Endodermal cell (in vitro differentiated cells): ENCODE results near the gene SORCS2. TPM values are rescaled to one million over a fixed set of nuclear protein-coding genes. Genes with fewer than 3 reads are reported as not detected.

Source experiments
- DNase-seq: peaks from one replicate; pipeline ENCODE4 v3.0.0-alpha.2; 2017
- H3K27ac ChIP-seq: 2 replicates; pipeline ENCODE4 v1.5.1; 2013; ENCODE audit warnings: mild to moderate bottlenecking, low read depth, low read length, moderate library complexity
- H3K27me3 ChIP-seq: 2 replicates; pipeline ENCODE4 v1.6.1; 2013; ENCODE audit warnings: mild to moderate bottlenecking, low read length, moderate library complexity; ENCODE audit not compliant: insufficient read depth, control insufficient read depth, poor library complexity, severe bottlenecking
- H3K36me3 ChIP-seq: 2 replicates; pipeline ENCODE4 v1.7.0; 2013; ENCODE audit warnings: mild to moderate bottlenecking, low read length, moderate library complexity; ENCODE audit not compliant: control insufficient read depth, insufficient read depth
- H3K4me1 ChIP-seq: one replicate; pipeline ENCODE4 v1.7.0; 2013; ENCODE audit warnings: low read length; ENCODE audit not compliant: control insufficient read depth, insufficient read depth
- H3K4me3 ChIP-seq: 2 replicates; pipeline ENCODE4 v1.5.1; 2013; ENCODE audit warnings: mild to moderate bottlenecking, low read length, moderate library complexity
- H3K9ac ChIP-seq: 2 replicates; pipeline ENCODE4 v1.6.1; 2013; ENCODE audit warnings: mild to moderate bottlenecking, low read length, moderate library complexity; ENCODE audit not compliant: poor library complexity, severe bottlenecking; ENCODE audit errors: extremely low read depth
- H3K9me3 ChIP-seq: 2 replicates; pipeline ENCODE4 v1.6.1; 2013; ENCODE audit warnings: mild to moderate bottlenecking, low read length, moderate library complexity; ENCODE audit not compliant: control insufficient read depth
- H3K27ac Mint-ChIP-seq: 2 replicates; pipeline ENCODE4 v1.8.0; 2020; ENCODE audit warnings: mixed read lengths
- H3K27me3 Mint-ChIP-seq: 2 replicates; pipeline ENCODE4 v1.8.0; 2021; ENCODE audit warnings: mild to moderate bottlenecking, mixed read lengths; ENCODE audit not compliant: insufficient read depth
- H3K36me3 Mint-ChIP-seq: 2 replicates; pipeline ENCODE4 v1.8.0; 2020; ENCODE audit warnings: low read depth, mixed read lengths
- H3K4me1 Mint-ChIP-seq: 2 replicates; pipeline ENCODE4 v1.8.0; 2020; ENCODE audit warnings: mixed read lengths
- H3K4me3 Mint-ChIP-seq: 2 replicates; pipeline ENCODE4 v1.8.0; 2020; ENCODE audit warnings: mild to moderate bottlenecking, moderate library complexity, mixed read lengths
- H3K9me3 Mint-ChIP-seq: 2 replicates; pipeline ENCODE4 v1.8.0; 2020; ENCODE audit warnings: mild to moderate bottlenecking, mixed read lengths
- CTCF ChIP-seq: fragments of 200-600 bp; sonication (generic); conservative IDR thresholded peaks from 2 replicates; pipeline ENCODE4 v1.5.0; 2021; ENCODE audit warnings: antibody characterized with exemption, mild to moderate bottlenecking
- WGBS, 2 experiments: methylation state at CpG; one replicate each; pipeline versions ENCODE4 v1.1.5 to v1.1.7; 2013; ENCODE audit warnings: missing lambda C conversion rate in 2 of 2, mixed read lengths in 1 of 2; ENCODE audit not compliant: insufficient coverage in 1 of 2, insufficient read length in 1 of 2; 5-methylcytosine and 5-hydroxymethylcytosine counted together
- total RNA-seq, 2 donors: library from RNA; stranded (reverse); fragmentation: NEBNext Ultra II Directional in 1 of 2; extraction: Animal tissue kit (Norgen Biotek cat#: 25700) in 1 of 2; gene quantifications; 2 replicates in 1 of 2; 3 replicates in 1 of 2; pipeline ENCODE4 v1.2.1, GENCODE V29; 2021

The SORCS2 gene
- total RNA-seq, 2 donors from 2014 or later: 1.4 to 1.9 TPM

GRCh38 chr4:7654550-7655445 is 462.5 kb downstream of the SORCS2 start:
- Mint-ChIP-seq H3K36me3 (no peaks in the 10 kb centered on the region), H3K4me3 (no peak overlapping the region), H3K4me1 (peaks cover 4% of the 10 kb centered on the region), H3K27ac (no peak overlapping the region), H3K9me3 (no peaks in the 10 kb centered on the region), H3K27me3 (no peaks in the 10 kb centered on the region)
- Histone ChIP-seq H3K9me3 (no peaks in the 10 kb centered on the region), H3K9ac (no peak overlapping the region), H3K36me3 (no peaks in the 10 kb centered on the region), H3K27me3 (no peaks in the 10 kb centered on the region), H3K4me1 (no peaks in the 10 kb centered on the region), H3K27ac (peak overlapping the region; percentile 95), H3K4me3 (no peak overlapping the region)
- peak; percentile 77 for DNase-seq
- WGBS, 2 experiments: 71 to 81% methylated on average over 12 to 25 of the region's 25 CpGs
- TF ChIP-seq CTCF: no peak

GRCh38 chr4:7655511-7656243 is 463.3 kb downstream of the SORCS2 start:
- Histone ChIP-seq H3K4me1 (no peaks in the 10 kb centered on the region), H3K9ac (no peak overlapping the region), H3K4me3 (no peak overlapping the region), H3K36me3 (no peaks in the 10 kb centered on the region), H3K27me3 (no peaks in the 10 kb centered on the region), H3K9me3 (no peaks in the 10 kb centered on the region), H3K27ac (peak overlapping the region; percentile 95)
- no peaks in the 10 kb centered on the region for H3K36me3 Mint-ChIP-seq
- H3K4me1 Mint-ChIP-seq: peaks cover 4% of the 10 kb centered on the region
- peak overlapping the region; percentile 14 for H3K27ac Mint-ChIP-seq
- no peak for TF ChIP-seq CTCF
- WGBS, 2 experiments: 42 to 67% methylated on average over 26 to 32 of the region's 32 CpGs
- no peaks in the 10 kb centered on the region for H3K9me3 Mint-ChIP-seq
- H3K4me3 Mint-ChIP-seq: no peak overlapping the region
- DNase-seq: peak; percentile 63
- H3K27me3 Mint-ChIP-seq: no peaks in the 10 kb centered on the region

GRCh38 chr4:7656244-7656800 is 464.0 kb downstream of the SORCS2 start:
- Mint-ChIP-seq H3K4me3 (no peak overlapping the region), H3K27me3 (no peaks in the 10 kb centered on the region), H3K27ac (no peak overlapping the region), H3K36me3 (no peaks in the 10 kb centered on the region), H3K9me3 (no peaks in the 10 kb centered on the region), H3K4me1 (peaks cover 4% of the 10 kb centered on the region)
- peak overlapping the region; percentile 95 for H3K27ac ChIP-seq
- no peaks in the 10 kb centered on the region for H3K36me3 ChIP-seq
- no peak for DNase-seq
- H3K4me3 ChIP-seq: no peak overlapping the region
- no peak overlapping the region for H3K9ac ChIP-seq
- H3K4me1 ChIP-seq: no peaks in the 10 kb centered on the region
- H3K9me3 ChIP-seq: no peaks in the 10 kb centered on the region
- no peak for TF ChIP-seq CTCF
- WGBS, 2 experiments: 76 to 83% methylated on average over 11 to 17 of the region's 17 CpGs
- no peaks in the 10 kb centered on the region for H3K27me3 ChIP-seq
